Endothelial cell of umbilical vein (primary cell): ENCODE data around the gene TGM3. TPM values are rescaled to one million over a fixed set of nuclear protein-coding genes. Genes with fewer than 3 reads are reported as not detected.

Source experiments
- BruUV-seq: library from RNA; stranded (reverse); fragments of 400-500 nt; replicated peaks from 2 replicates; lab custom pipeline; 2021; lab: Mats Ljungman, UMichigan
- CTCF ChIA-PET: fragments of 300-600, 350-600 bp; sonication (Branson Sonifier 250); formaldehyde crosslinking; loops from one replicate; lab custom pipeline; 2021; ENCODE audit warnings: antibody characterized with exemption, inconsistent platforms; lab: Charles Lee
- POLR2A ChIA-PET: fragments of 300-600, 350-600 bp; sonication (Branson Sonifier 250); formaldehyde crosslinking; loops from one replicate; lab custom pipeline; 2021; ENCODE audit warnings: antibody characterized with exemption, inconsistent platforms; lab: Charles Lee
- DNase-seq: peaks from one replicate; pipeline ENCODE4 v3.0.0-alpha.2; 2011; ENCODE audit warnings: low read depth, low spot score
- FAIRE-seq: peaks from 2 replicates; lab custom pipeline; 2011; peaks lifted over from hg19 to GRCh38; lab: Jason Lieb, UNC
- H2AFZ ChIP-seq: 2 replicates; pipeline ENCODE4 v1.6.0; 2012; ENCODE audit warnings: low read depth, low read length, control low read depth, inconsistent platforms
- H3K27ac ChIP-seq: 2 replicates; pipeline ENCODE4 v1.5.1; 2011; ENCODE audit warnings: low read depth, mild to moderate bottlenecking, control low read depth, low read length, moderate library complexity; ENCODE audit not compliant: insufficient read depth
- H3K27me3 ChIP-seq, 2 experiments: 2 replicates each; pipeline versions ENCODE4 v1.6.0 to v1.6.1; 2011; ENCODE audit warnings: low read length in 2 of 2, mixed read lengths in 1 of 2; ENCODE audit not compliant: control insufficient read depth in 2 of 2, insufficient read depth in 2 of 2
- H3K36me3 ChIP-seq, 2 experiments: 2 replicates in 1 of 2; 3 replicates in 1 of 2; pipeline ENCODE4 v1.5.1; 2011; ENCODE audit warnings: low read length in 2 of 2, mild to moderate bottlenecking in 1 of 2, moderate library complexity in 1 of 2; ENCODE audit not compliant: control insufficient read depth in 2 of 2, insufficient read depth in 2 of 2; ENCODE audit errors: extremely low read depth in 1 of 2
- H3K4me1 ChIP-seq: 3 replicates; pipeline ENCODE4 v1.5.1; 2011; ENCODE audit warnings: mild to moderate bottlenecking, low read length; ENCODE audit not compliant: control insufficient read depth, insufficient read depth; ENCODE audit errors: extremely low read depth
- H3K4me2 ChIP-seq: 2 replicates; pipeline ENCODE4 v1.6.1; 2011; ENCODE audit warnings: low read length, control low read depth, mixed read lengths; ENCODE audit not compliant: insufficient read depth
- H3K4me3 ChIP-seq, 3 experiments: fragments of 200-600 bp in 1 of 3; sonication (generic), shearing (Covaris generic) in 1 of 3; replicated peaks in 1 of 3; 2 replicates each; pipeline ENCODE4 v1.5.1; 2011 to 2016; ENCODE audit warnings: control low read depth in 3 of 3, low read length in 3 of 3, mild to moderate bottlenecking in 2 of 3, inconsistent platforms in 1 of 3, low read depth in 1 of 3, moderate library complexity in 1 of 3; ENCODE audit not compliant: insufficient read depth in 1 of 3
- H3K79me2 ChIP-seq: 2 replicates; pipeline ENCODE4 v1.6.0; 2012; ENCODE audit warnings: low read length, inconsistent platforms; ENCODE audit not compliant: control insufficient read depth, insufficient read depth
- H3K9ac ChIP-seq: replicated peaks from 2 replicates; pipeline ENCODE3; 2011; ENCODE audit warnings: low read length, control low read depth; ENCODE audit not compliant: insufficient read depth; ENCODE audit errors: extremely low read depth
- H3K9me1 ChIP-seq: replicated peaks from 3 replicates; pipeline ENCODE4 v1.6.0; 2011; ENCODE audit warnings: mild to moderate bottlenecking, low read length; ENCODE audit not compliant: control insufficient read depth, insufficient read depth; ENCODE audit errors: extremely low read depth
- H3K9me3 ChIP-seq: replicated peaks from 2 replicates; pipeline ENCODE4 v1.5.1; 2012; ENCODE audit warnings: low read length, inconsistent platforms; ENCODE audit not compliant: control insufficient read depth, insufficient read depth
- H4K20me1 ChIP-seq: replicated peaks from 2 replicates; pipeline ENCODE3; 2011; ENCODE audit warnings: mild to moderate bottlenecking, low read length; ENCODE audit not compliant: control insufficient read depth, insufficient read depth; ENCODE audit errors: extremely low read depth
- EZH2 ChIP-seq: IDR thresholded peaks from 2 replicates; pipeline ENCODE4 v1.6.1; 2012; ENCODE audit warnings: borderline replicate concordance, low read depth, mild to moderate bottlenecking, moderate library complexity, low read length, inconsistent platforms; ENCODE audit not compliant: severe bottlenecking
- FOS ChIP-seq: IDR thresholded peaks from 2 replicates; pipeline ENCODE4 v1.6.1; 2011; ENCODE audit warnings: mild to moderate bottlenecking, low read length, moderate library complexity, borderline replicate concordance; ENCODE audit not compliant: insufficient read depth
- GATA2 ChIP-seq: IDR thresholded peaks from 2 replicates; pipeline ENCODE4 v1.7.0; 2011; ENCODE audit warnings: low read depth, mild to moderate bottlenecking, moderate library complexity, mixed read lengths, low read length; ENCODE audit not compliant: insufficient read length, insufficient read depth
- JUN ChIP-seq: IDR thresholded peaks from 2 replicates; pipeline ENCODE4 v1.6.1; 2011; ENCODE audit warnings: borderline replicate concordance, low read depth; ENCODE audit not compliant: insufficient read length, insufficient read depth
- MYC ChIP-seq: IDR thresholded peaks from one replicate; pipeline ENCODE4 v1.6.1; 2011; ENCODE audit warnings: mild to moderate bottlenecking, low read depth, low read length
- POLR2A ChIP-seq: IDR thresholded peaks from 2 replicates; pipeline ENCODE4 v1.6.1; 2012; ENCODE audit warnings: low read depth, mild to moderate bottlenecking, control low read depth, low read length
- POLR2AphosphoS5 ChIP-seq: IDR thresholded peaks from 2 replicates; pipeline ENCODE4 v1.6.1; 2012; ENCODE audit warnings: low read depth, mild to moderate bottlenecking, control low read depth, low read length, moderate library complexity; ENCODE audit not compliant: insufficient read depth
- dilution Hi-C: fragments of 300-500 bp; cut with MboI; formaldehyde crosslinking; loops from one replicate; pipeline ENCODE4 v1.15.0; 2019; ENCODE audit warnings: low sequenced_read_pairs; ENCODE audit not compliant: extremely low pct_ligation_motif_present
- intact Hi-C: fragments of 100-400 bp; cut with micrococcal nuclease; formaldehyde crosslinking; loops from one replicate; pipeline ENCODE4 v1.10.0; 2022
- polyA plus RNA-seq, 4 experiments: library from polyadenylated mRNA; depleted of rRNA in 3 of 4; stranded (reverse) in 3 of 4; unstranded in 1 of 4; fragments of >200 nt; gene quantifications; 2 replicates each; pipeline versions ENCODE4 v1.2.1 to v1.2.3, GENCODE V29; 2011 to 2012; ENCODE audit warnings: missing spikeins in 1 of 4
- total RNA-seq: library from RNA; stranded (reverse); gene quantifications from 2 replicates; pipeline ENCODE4 v1.2.3, GENCODE V29; 2021
- TF ChIP-seq, protein P1 (sequence below), 2 donors: IDR thresholded peaks; 1 replicate in 1 of 2; 2 replicates in 1 of 2; pipeline ENCODE4 v1.5.1; 2011; ENCODE audit warnings: low read length in 2 of 2, mild to moderate bottlenecking in 2 of 2, moderate library complexity in 2 of 2, control low read depth in 1 of 2, inconsistent platforms in 1 of 2, low read depth in 1 of 2; ENCODE audit not compliant: insufficient read depth in 1 of 2; ENCODE audit errors: extremely low read depth in 1 of 2
- TF ChIP-seq, protein P2 (sequence below): IDR thresholded peaks from 2 replicates; pipeline ENCODE4 v1.6.1; 2011; ENCODE audit not compliant: insufficient read depth, insufficient read length

The TGM3 gene
- total and polyA plus RNA-seq, 2 donors (not counting 3 experiments of a cell fraction or from before 2014, with no cell fraction given) = not detected

DNA sequence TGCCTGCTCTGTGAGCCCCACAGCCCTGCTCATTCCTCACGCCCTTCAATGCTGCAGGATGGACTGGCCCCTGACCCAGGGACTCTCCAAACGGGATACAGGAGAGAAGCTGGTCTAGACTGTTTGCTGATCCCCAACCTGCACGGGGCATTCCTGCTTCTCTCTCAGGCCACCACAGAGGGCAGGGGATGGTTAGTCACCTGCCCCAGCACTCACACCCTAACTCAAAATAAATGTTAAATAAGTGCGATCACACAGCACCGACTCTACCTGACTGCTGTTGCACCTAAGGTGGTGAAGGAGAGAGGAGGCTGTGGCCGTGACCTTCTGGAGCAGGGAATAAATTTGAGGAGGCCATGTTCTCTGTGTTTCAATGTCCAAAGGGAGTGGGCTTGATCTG lies 45.0 kb downstream of the TGM3 start:
- no peaks in the 10 kb centered on the region for H3K36me3 ChIP-seq
- no peak overlapping the region for H2AFZ ChIP-seq
- BruUV-seq = no TSS peak
- no peaks in the 10 kb centered on the region for H3K4me1 ChIP-seq
- DNase-seq = no peak
- no peak for TF ChIP-seq GATA2
- TF ChIP-seq, protein P1, sequence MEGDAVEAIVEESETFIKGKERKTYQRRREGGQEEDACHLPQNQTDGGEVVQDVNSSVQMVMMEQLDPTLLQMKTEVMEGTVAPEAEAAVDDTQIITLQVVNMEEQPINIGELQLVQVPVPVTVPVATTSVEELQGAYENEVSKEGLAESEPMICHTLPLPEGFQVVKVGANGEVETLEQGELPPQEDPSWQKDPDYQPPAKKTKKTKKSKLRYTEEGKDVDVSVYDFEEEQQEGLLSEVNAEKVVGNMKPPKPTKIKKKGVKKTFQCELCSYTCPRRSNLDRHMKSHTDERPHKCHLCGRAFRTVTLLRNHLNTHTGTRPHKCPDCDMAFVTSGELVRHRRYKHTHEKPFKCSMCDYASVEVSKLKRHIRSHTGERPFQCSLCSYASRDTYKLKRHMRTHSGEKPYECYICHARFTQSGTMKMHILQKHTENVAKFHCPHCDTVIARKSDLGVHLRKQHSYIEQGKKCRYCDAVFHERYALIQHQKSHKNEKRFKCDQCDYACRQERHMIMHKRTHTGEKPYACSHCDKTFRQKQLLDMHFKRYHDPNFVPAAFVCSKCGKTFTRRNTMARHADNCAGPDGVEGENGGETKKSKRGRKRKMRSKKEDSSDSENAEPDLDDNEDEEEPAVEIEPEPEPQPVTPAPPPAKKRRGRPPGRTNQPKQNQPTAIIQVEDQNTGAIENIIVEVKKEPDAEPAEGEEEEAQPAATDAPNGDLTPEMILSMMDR (IDR thresholded peaks at IDR 0.05; ENCODE audit: extremely low read depth in 1 of 2, insufficient read depth in 1 of 2, low read depth in 1 of 2, low read length in 2 of 2) = no peak
- TF ChIP-seq EZH2 = no peak
- TF ChIP-seq MYC = no peak
- TF ChIP-seq, protein P2, sequence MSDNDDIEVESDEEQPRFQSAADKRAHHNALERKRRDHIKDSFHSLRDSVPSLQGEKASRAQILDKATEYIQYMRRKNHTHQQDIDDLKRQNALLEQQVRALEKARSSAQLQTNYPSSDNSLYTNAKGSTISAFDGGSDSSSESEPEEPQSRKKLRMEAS = no peak
- TF ChIP-seq JUN = no peak
- TF ChIP-seq POLR2A = no peak
- no peak for TF ChIP-seq FOS
- TF ChIP-seq POLR2AphosphoS5 = no peak
- ChIA-PET CTCF (no interaction called here), POLR2A (no interaction called here)
- no peak overlapping the region for H3K4me3 ChIP-seq
- H4K20me1 ChIP-seq = no peaks in the 10 kb centered on the region
- H3K27ac ChIP-seq = no peak overlapping the region
- no peaks in the 10 kb centered on the region for H3K79me2 ChIP-seq
- dilution Hi-C loops (no loop called here), intact Hi-C loops (no loop called here)
- H3K27me3 ChIP-seq = no peaks in the 10 kb centered on the region
- H3K9me3 ChIP-seq = no peaks in the 10 kb centered on the region
- H3K4me2 ChIP-seq = no peak overlapping the region
- no peak overlapping the region for H3K9ac ChIP-seq
- no peaks in the 10 kb centered on the region for H3K9me1 ChIP-seq
- no peak for FAIRE-seq
